Measurements from ENCODE around the gene RUSC1.

DNA sequence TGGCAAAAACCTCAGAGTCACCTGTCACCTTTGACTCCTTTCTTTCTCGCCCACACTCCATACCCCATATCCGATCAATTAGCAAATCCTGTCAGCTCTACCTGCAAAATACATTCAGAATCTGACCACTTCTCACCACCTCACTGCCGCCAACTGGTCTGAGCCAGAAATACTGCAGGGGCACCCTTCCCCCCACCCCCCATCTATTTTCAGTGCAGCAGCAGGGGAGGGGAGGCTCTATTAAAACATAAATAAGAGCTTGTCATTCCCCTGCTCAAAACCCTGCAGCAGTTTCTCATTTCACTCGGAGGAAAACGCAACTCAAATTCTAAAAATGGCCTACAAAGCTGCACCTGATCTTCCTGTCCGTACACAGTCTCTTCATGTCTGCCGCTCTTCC is 23.3 kb upstream of the RUSC1 start:
- TF ChIP-seq POLR2A (IDR thresholded peaks at IDR 0.05; ENCODE audit: low read depth, low read length) (no peak), POLR2AphosphoS5 (IDR thresholded peaks at IDR 0.05; ENCODE audit: low read depth, low read length) (no peak), TAF1 (IDR thresholded peaks at IDR 0.05; ENCODE audit: borderline replicate concordance, low read depth, low read length) (no peak)
